ENCODE measurements around the gene CDKN2D. TPM values are rescaled to one million over a fixed set of nuclear protein-coding genes. Genes with fewer than 3 reads are reported as not detected.

The CDKN2D gene
- polyA plus RNA-seq, 1 experiment = 3.9 TPM

- H3K9me3 ChIP-seq (ENCODE audit: control insufficient read depth, insufficient read depth, low read length) = no peaks in the 10 kb centered on the region
- DNase-seq (ENCODE audit: low read depth, low spot score) = no peak
- H3K27ac ChIP-seq (ENCODE audit: low read depth, low read length) = no peak overlapping the region
- no peak overlapping the region for H3K4me3 ChIP-seq (ENCODE audit: low read depth, low read length)
- POLR2A ChIA-PET = no interaction called here
- CTCF ChIA-PET = no interaction called here
- no peaks in the 10 kb centered on the region for H3K27me3 ChIP-seq (ENCODE audit: control insufficient read depth, insufficient read depth, low read length)
- TF ChIP-seq CTCF (IDR thresholded peaks at IDR 0.05; ENCODE audit: low read depth, low read length) = no peak
Measured at GRCh38 chr19:10562609-10563008, 6.2 kb downstream of the CDKN2D start.

- TF ChIP-seq CTCF (IDR thresholded peaks at IDR 0.05; ENCODE audit: low read depth, low read length) = no peak
- no peaks in the 10 kb centered on the region for H3K27me3 ChIP-seq (ENCODE audit: control insufficient read depth, insufficient read depth, low read length)
- CTCF ChIA-PET = no interaction called here
- H3K4me3 ChIP-seq (ENCODE audit: low read depth, low read length) = no peak overlapping the region
- DNase-seq (ENCODE audit: low read depth, low spot score) = no peak
- no peak overlapping the region for H3K27ac ChIP-seq (ENCODE audit: low read depth, low read length)
- POLR2A ChIA-PET = no interaction called here
- H3K9me3 ChIP-seq (ENCODE audit: control insufficient read depth, insufficient read depth, low read length) = no peaks in the 10 kb centered on the region
Measured at GRCh38 chr19:10560154-10560553, 8.6 kb downstream of the CDKN2D start.

- DNase-seq (ENCODE audit: low read depth, low spot score) = no peak
- CTCF ChIA-PET = no interaction called here
- no peaks in the 10 kb centered on the region for H3K27me3 ChIP-seq (ENCODE audit: control insufficient read depth, insufficient read depth, low read length)
- TF ChIP-seq CTCF (IDR thresholded peaks at IDR 0.05; ENCODE audit: low read depth, low read length) = no peak
- H3K9me3 ChIP-seq (ENCODE audit: control insufficient read depth, insufficient read depth, low read length) = peaks cover 1% of the 10 kb centered on the region; the same call in 1 of the 2 replicates
- POLR2A ChIA-PET = interaction anchor here (0.6 kb wide), 1 partner anchor 106 kb away, joined by 3 read pairs; no protein-coding TSS in a partner anchor
- H3K4me3 ChIP-seq (ENCODE audit: low read depth, low read length) = no peak overlapping the region
- no peak overlapping the region for H3K27ac ChIP-seq (ENCODE audit: low read depth, low read length)
Measured at GRCh38 chr19:10557603-10558197, 11.1 kb downstream of the CDKN2D start.

- Histone ChIP-seq H3K27me3 (ENCODE audit: control insufficient read depth, insufficient read depth, low read length) (no peaks in the 10 kb centered on the region), H3K27ac (ENCODE audit: low read depth, low read length) (no peak overlapping the region), H3K4me3 (ENCODE audit: low read depth, low read length) (no peak overlapping the region), H3K9me3 (ENCODE audit: control insufficient read depth, insufficient read depth, low read length) (peaks cover 9% of the 10 kb centered on the region)
- no peak for DNase-seq (ENCODE audit: low read depth, low spot score)
- CTCF ChIA-PET = interaction anchor here (0.5 to 1.4 kb wide), 3 partner anchors 10 to 118 kb away, joined by 3 to 7 read pairs (median 5); partner anchors contain the start of gene KRI1
- no peak for TF ChIP-seq CTCF (IDR thresholded peaks at IDR 0.05; ENCODE audit: low read depth, low read length)
- POLR2A ChIA-PET = interaction anchor here (0.7 kb wide), 1 partner anchor 10 kb away, joined by 6 read pairs; the partner anchor contains the start of gene KRI1
Measured at GRCh38 chr19:10555610-10555973, 13.2 kb downstream of the CDKN2D start.

- peaks cover 9% of the 10 kb centered on the region for H3K9me3 ChIP-seq (ENCODE audit: control insufficient read depth, insufficient read depth, low read length)
- no peak overlapping the region for H3K4me3 ChIP-seq (ENCODE audit: low read depth, low read length)
- no peak for DNase-seq (ENCODE audit: low read depth, low spot score)
- H3K27me3 ChIP-seq (ENCODE audit: control insufficient read depth, insufficient read depth, low read length) = no peaks in the 10 kb centered on the region
- H3K27ac ChIP-seq (ENCODE audit: low read depth, low read length) = no peak overlapping the region
- TF ChIP-seq CTCF (IDR thresholded peaks at IDR 0.05; ENCODE audit: low read depth, low read length) = no peak
- ChIA-PET POLR2A (interaction anchor here (0.7 kb wide), 1 partner anchor 11 kb away, joined by 6 read pairs; the partner anchor contains the start of gene KRI1), CTCF (interaction anchor here (1.4 kb wide), 1 partner anchor 11 kb away, joined by 3 read pairs; the partner anchor contains the start of gene KRI1)
Measured at GRCh38 chr19:10554760-10555609, 13.8 kb downstream of the CDKN2D start.

Data from AG04450 (cell line).